Stomach (tissue), 4 donors: ENCODE measurements around the gene ARHGAP12.

Experiments used
- EP300 ChIP-seq: sonication (generic); formaldehyde crosslinking; IDR thresholded peaks from one replicate; pipeline ENCODE4 v1.6.1; 2017; ENCODE audit warnings: antibody characterized with exemption
- POLR2A ChIP-seq, 4 donors: fragments of 450-650 bp; IDR thresholded peaks; one replicate each; pipeline ENCODE4 v1.6.1; 2016; ENCODE audit warnings: antibody characterized with exemption in 4 of 4, control low read depth in 2 of 4, mild to moderate bottlenecking in 1 of 4, moderate library complexity in 1 of 4
- POLR2AphosphoS5 ChIP-seq, 3 donors: sonication (generic); formaldehyde crosslinking; IDR thresholded peaks; one replicate each; pipeline ENCODE4 v1.6.1; 2016; ENCODE audit warnings: antibody characterized with exemption in 3 of 3
- TF ChIP-seq, protein P1 (sequence below), 7 experiments: fragments of 450-650 bp in 4 of 7; fragments of 200-600 bp in 3 of 7; sonication (generic) in 3 of 7; IDR thresholded peaks; one replicate each; pipeline ENCODE4 v1.5.1; 2016 to 2019; ENCODE audit warnings: antibody characterized with exemption in 7 of 7, control low read depth in 2 of 7, mild to moderate bottlenecking in 1 of 7

DNA sequence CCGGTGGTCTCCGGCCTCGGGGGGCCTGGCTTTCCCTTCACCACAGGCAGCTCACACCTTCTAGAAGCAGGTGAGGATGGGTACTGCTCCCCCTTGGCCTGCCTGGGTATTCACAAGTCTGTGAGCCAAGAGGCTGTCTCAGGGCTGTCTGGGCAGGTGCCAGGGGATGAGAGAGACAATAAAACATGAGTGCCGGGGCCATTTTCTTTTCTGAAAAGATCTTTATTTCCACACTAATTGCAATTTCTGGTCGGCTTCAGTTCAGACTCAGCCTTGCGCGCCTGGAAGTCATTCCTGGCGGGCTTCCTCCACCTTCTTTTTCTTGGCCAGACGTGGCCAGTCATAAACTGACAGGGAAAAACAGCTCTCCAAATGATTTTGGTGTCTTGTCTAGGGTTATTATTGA, 171.2 kb downstream of the ARHGAP12 start:
- TF ChIP-seq, protein P1, sequence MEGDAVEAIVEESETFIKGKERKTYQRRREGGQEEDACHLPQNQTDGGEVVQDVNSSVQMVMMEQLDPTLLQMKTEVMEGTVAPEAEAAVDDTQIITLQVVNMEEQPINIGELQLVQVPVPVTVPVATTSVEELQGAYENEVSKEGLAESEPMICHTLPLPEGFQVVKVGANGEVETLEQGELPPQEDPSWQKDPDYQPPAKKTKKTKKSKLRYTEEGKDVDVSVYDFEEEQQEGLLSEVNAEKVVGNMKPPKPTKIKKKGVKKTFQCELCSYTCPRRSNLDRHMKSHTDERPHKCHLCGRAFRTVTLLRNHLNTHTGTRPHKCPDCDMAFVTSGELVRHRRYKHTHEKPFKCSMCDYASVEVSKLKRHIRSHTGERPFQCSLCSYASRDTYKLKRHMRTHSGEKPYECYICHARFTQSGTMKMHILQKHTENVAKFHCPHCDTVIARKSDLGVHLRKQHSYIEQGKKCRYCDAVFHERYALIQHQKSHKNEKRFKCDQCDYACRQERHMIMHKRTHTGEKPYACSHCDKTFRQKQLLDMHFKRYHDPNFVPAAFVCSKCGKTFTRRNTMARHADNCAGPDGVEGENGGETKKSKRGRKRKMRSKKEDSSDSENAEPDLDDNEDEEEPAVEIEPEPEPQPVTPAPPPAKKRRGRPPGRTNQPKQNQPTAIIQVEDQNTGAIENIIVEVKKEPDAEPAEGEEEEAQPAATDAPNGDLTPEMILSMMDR (IDR thresholded peaks at IDR 0.05): no peak
- no peak for TF ChIP-seq POLR2A (IDR thresholded peaks at IDR 0.05)
- no peak for TF ChIP-seq EP300
- no peak for TF ChIP-seq POLR2AphosphoS5 (IDR thresholded peaks at IDR 0.05)
